GM19099 (cell line): ENCODE measurements around the gene DCAF4.

Source experiments
- POLR2A ChIP-seq: IDR thresholded peaks from 3 replicates; pipeline ENCODE4 v1.6.1; 2011; ENCODE audit warnings: low read depth; ENCODE audit not compliant: insufficient read length; ENCODE audit errors: extremely low read depth

The DCAF4 gene

GRCh38 chr14:72907886-72908285, 18.4 kb upstream of the DCAF4 start:
- no peak for TF ChIP-seq POLR2A

GRCh38 chr14:72909163-72909562, 17.1 kb upstream of the DCAF4 start:
- no peak for TF ChIP-seq POLR2A

- no peak for TF ChIP-seq POLR2A
Measured at GRCh38 chr14:72913809-72914208, 12.5 kb upstream of the DCAF4 start.

- TF ChIP-seq POLR2A, result no peak
Measured at GRCh38 chr14:72916174-72916573, 10.1 kb upstream of the DCAF4 start.

- TF ChIP-seq POLR2A, result no peak
Measured at GRCh38 chr14:72917094-72917802, 9.0 kb upstream of the DCAF4 start.

GRCh38 chr14:72920008-72920407, 6.3 kb upstream of the DCAF4 start:
- no peak for TF ChIP-seq POLR2A

GRCh38 chr14:72921396-72921795, 4.9 kb upstream of the DCAF4 start:
- TF ChIP-seq POLR2A, result no peak

- no peak for TF ChIP-seq POLR2A
Measured at GRCh38 chr14:72924337-72924736, 1.9 kb upstream of the DCAF4 start.

GRCh38 chr14:72925171-72925759, 999 bp upstream of the DCAF4 start:
- no peak for TF ChIP-seq POLR2A

GRCh38 chr14:72925815-72926291, 411 bp upstream of the DCAF4 start:
- no peak for TF ChIP-seq POLR2A

- TF ChIP-seq POLR2A, result no peak
Measured at GRCh38 chr14:72928872-72929271, 2.6 kb downstream of the DCAF4 start.

- no peak for TF ChIP-seq POLR2A
Measured at GRCh38 chr14:72929316-72930080, 3.2 kb downstream of the DCAF4 start.

- no peak for TF ChIP-seq POLR2A
Measured at GRCh38 chr14:72932893-72933292, 6.6 kb downstream of the DCAF4 start.

GRCh38 chr14:72939630-72940029, 13.4 kb downstream of the DCAF4 start:
- TF ChIP-seq POLR2A, result no peak

- no peak for TF ChIP-seq POLR2A
Measured at GRCh38 chr14:72941286-72941985, 15.2 kb downstream of the DCAF4 start.

- no peak for TF ChIP-seq POLR2A
Measured at GRCh38 chr14:72942934-72943333, 16.7 kb downstream of the DCAF4 start.

GRCh38 chr14:72943876-72944430, 17.7 kb downstream of the DCAF4 start:
- TF ChIP-seq POLR2A, result no peak
